Measurements from ENCODE around the gene RBM8A.
A peak's percentile ranks its signal among the peaks of the same experiment; 100 is the strongest.

RBM8A gene

GRCh38 chr1:145927063-145927886, at the start of gene RBM8A:
Gene RBM8A, minus strand, starts transcription at chr1:145927484. Its CDS starts 58 bp downstream, at chr1:145927426.
- DNase-seq: peak; percentile 97 to 98

GRCh38 chr1:145977016-145977415, 49.7 kb upstream of the RBM8A start:
- no peak for DNase-seq

DNA sequence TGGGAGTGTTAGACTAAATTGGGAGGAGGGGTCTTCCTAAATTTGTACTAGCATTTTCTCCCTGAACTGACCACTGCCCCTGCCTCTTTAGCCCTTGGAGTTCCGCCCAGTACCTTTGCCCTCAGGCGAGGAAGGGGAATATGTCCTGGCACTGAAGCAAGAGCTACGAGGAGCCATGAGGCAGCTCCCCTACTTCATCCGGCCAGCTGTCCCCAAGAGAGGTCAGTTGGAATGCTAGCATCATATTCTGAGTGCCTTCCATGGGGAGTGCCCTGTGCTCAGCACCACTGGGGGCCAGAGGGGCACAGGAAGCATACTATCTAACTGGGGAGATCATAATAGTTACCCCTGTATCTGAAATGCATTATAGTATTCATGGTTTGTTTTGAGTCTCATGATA, 47.9 kb upstream of the RBM8A start:
- no peak for DNase-seq

- DNase-seq: no peak
Measured at GRCh38 chr1:145974721-145975120, 47.4 kb upstream of the RBM8A start.

GRCh38 chr1:145972580-145972979, 45.3 kb upstream of the RBM8A start:
- DNase-seq: no peak

DNA sequence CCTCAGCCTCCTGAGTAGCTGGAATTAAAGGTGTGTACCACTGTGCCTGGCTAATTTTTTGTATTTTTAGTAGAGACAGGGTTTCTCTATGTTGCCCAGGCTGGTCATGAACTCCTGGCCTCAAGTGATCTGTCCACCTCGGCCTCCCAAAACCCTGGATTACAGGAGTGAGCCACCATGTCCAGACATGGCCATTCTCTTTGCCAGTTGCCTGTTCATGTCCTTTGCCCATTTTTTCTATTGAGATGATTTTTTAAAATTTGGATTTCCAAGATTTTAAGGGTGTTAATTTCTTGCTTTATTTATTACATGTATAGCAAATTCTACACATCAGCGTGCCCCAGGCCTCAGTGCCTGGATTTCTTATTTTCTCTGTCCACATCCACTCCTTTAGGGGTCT, 40.0 kb upstream of the RBM8A start:
- DNase-seq: no peak

- no peak for DNase-seq
Measured at GRCh38 chr1:145965119-145965744, 37.9 kb upstream of the RBM8A start.

DNA sequence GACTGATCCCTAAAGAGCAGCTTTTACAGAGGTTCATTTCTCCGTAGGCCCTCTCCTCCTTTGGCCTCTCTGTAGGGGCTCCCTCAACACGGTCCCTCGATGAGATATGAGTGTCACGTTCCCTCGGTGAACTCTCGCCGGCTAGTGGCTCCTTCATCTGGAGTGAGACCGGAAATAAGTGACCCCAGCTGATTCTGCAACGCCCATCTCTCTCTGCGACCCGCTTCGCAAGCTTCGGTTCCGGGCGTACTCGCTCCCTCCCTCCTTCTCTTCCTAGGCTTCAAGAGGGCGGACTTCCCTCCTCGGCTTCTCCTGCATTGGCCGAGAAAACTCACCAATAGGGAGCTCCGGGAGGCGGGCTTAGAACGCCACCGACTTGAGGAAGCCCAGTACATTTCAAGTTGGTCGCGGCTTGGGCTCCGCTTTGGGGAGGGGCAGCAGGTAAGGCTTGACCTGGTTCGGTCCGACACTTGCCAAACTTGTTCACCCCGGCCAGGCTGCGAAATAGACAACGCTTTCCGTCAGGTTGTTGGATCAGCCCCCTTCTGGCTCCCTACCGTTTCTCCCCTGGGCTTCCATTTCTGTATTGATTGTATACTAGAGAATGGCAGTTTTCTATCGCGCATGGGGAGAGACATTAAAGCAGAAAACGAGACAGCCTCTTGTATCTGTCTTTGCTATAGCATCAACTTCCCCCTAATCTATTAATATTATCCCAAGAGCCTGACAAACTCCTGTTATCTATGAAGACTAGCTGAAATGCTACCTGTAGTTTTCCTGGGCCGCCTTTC, 37.2 kb upstream of the RBM8A start, which contains the start of the genes ANKRD34A and POLR3GL:
ANKRD34A (minus strand) TSS at position 248 of the 791 bp plus-strand sequence. CDS start 2,816 bp downstream, outside the sequence.
POLR3GL (plus strand) TSS at position 363 of the 791 bp plus-strand sequence. CDS start 10,176 bp downstream, outside the sequence.
- peak; percentile 81 to 94 for DNase-seq

GRCh38 chr1:145963265-145964019, 36.2 kb upstream of the RBM8A start:
- peak in 1 of 2 experiments; percentile 19 for DNase-seq

GRCh38 chr1:145962157-145963102, 35.1 kb upstream of the RBM8A start:
- no peak for DNase-seq

- peak in 1 of 2 experiments; percentile 6 for DNase-seq
Measured at GRCh38 chr1:145961425-145962156, 34.3 kb upstream of the RBM8A start.

GRCh38 chr1:145961109-145961424, 33.8 kb upstream of the RBM8A start:
- no peak for DNase-seq

DNA sequence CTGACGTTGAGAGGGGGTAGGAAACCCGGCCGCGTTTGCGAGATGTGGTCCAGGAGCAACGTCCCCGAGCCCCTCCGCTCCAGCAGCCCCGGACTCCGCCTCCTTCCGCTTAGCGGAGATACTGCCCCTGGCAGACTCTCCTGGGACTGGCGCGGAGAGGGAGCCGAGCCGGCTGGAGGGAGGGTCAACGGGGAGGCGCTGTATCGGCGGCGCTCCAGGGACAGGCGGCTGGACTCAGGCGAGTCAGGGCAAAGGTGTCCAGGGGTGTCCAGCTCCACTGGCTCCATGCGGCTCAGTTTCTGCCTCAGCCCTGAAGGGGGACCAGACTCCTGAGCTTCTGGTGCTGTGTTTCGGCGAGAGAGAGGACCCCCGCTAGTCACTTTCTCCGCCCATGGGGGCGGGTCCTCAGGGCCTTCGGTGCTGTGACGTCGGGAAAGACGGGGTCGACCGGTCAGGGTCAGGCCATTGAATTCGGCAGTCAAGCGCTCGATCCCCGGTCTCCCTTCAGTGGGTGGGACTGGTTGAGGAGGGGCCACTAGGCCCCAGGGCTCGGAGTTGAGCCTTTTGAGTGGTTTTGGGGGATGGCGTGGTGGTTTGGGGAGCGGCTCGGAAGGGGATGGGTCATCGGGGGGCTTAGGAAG, 33.3 kb upstream of the RBM8A start:
- peak in 1 of 2 experiments; percentile 30 for DNase-seq

DNA sequence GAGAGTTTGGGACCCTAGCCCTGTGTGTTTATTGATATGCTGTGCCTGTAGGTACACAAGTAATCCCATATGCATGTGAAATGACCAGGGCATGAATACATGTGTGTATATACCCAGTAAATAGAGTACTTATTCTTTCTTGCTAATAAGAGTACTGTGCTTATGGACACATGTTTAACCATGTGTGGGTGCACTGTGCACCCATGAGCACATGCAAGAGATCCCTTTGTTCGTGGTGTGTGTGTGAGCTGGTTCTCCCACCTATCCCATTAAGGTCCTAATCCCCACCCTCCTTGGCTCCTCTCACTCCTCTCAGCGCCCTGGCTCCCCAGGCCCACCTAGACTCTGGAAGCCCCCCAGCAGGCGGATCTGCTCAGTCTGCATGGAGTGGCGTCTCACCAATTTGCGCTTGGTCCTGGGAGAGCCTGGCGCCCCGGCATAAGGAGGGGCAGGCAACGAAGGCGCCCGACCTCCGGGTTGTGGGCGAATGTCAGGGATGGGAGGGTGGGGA, 32.7 kb upstream of the RBM8A start:
- no peak for DNase-seq

GRCh38 chr1:145959333-145959732, 32.0 kb upstream of the RBM8A start:
- DNase-seq: no peak

GRCh38 chr1:145958734-145959133, 31.4 kb upstream of the RBM8A start:
- no peak for DNase-seq

DNA sequence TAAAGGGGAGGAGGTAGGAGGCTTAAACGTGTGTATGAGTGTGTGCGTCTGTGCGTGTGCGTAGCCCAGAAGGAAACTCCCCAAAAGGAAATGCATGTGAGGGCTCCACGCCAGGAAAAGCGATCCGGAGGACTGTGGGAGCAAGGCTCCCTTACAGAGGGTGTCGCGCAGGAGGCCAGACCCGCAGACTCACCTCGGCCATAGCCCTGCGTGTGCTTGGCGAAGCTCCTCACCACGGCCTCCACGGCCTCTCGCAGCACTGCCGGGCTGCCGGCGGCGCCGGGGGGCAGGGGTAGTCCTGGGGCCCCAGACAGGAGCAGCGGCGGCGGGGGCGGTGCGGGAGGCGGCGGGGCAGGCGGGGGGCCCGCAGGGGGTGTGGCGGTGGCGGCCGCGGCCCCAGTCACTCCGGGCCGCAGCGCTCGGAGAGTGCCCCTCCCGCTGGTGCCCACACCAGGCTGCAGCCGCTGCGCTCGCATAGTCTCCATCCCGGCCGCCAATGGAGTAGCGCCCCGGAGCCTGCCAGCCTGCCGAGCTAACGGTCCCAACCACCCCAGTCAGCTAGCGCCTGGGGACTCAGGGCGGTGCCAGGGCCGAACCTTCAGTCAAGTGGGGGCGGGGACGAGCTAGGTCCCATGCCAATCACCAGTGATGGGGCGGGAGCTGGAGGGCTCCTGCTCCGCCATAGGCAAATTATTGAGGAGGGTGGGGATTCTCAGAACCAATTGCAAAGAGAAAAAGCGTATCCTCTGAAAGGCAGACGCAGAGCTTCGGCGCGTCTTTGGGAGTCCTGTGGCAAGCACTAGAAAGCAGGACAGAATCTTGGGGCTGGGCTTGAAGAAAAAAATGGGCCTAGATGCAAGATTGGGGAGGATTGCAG, 30.4 kb upstream of the RBM8A start, which contains the start of gene LIX1L:
LIX1L (minus strand) TSS at position 575 of the 877 bp plus-strand sequence; CDS start at position 485, 90 bp downstream.
- peak; percentile 91 to 97 for DNase-seq

GRCh38 chr1:145956781-145957442, 29.6 kb upstream of the RBM8A start:
- peak; percentile 46 to 70 for DNase-seq

Measured in NCI-H446 (cell line).